Activated CD4-positive, CD25-positive, alpha-beta regulatory T cell (primary cell): ENCODE measurements around the gene CADPS2.
"Not testable (repeated sequence)": the region's sequence is repeated elsewhere in the genome, so short reads cannot be mapped to it uniquely, and the experiment has no call there.

Experiments
- DNase-seq, 4 experiments: peaks; one replicate each; lab custom pipeline; 2025; lab: John Stamatoyannopoulos, UW

Gene CADPS2

DNA sequence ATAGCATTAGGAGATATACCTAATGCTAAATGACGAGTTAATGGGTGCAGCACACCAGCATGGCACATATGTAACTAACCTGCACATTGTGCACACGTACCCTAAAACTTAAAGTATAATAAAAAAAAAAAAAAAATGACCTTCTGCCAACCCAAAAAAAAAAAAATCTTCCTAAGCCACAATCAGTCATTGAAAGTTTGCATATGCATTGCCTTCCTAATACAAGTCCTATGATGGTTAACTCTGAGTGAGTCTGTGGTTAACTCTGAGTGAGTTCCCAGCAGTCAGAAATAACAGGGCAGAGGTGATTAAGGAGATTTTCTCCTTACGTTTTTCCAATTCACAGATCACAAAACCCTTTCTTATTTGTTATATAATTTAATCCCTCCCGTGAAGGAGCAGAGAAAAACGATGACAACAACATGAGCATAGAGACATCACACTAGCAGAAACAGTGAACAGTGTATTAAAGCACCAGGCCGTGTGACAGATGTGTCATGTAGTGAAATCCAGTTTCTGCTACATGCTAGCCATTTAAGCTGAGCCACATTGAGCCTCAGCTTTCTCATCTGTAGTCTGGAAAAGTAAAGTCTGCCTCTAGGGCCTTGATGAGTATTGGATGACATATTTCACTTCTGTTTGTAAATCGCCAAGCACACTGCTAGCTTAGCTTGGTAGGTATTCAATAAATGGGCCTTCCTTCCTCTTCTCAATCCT is 176.2 kb downstream of the CADPS2 start:
- DNase-seq = no peak

DNA sequence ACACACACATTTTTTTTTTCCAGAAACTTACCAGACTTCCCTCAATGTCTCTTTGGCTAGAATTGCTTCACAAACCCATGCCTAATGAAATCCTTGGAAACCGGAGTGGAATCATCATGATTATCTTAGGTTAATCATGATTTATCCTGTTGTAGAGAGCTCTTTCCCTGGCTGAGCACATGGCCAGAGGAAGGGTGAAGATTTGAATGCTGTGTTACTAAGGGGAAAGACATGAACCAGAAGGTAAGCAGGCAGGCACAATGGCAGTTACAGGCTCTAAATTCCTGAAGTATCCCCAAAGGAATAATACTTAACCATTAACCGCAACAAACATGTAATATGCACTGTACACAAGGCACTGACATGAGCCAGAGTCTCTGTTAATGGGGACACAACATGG is 179.4 kb downstream of the CADPS2 start:
- DNase-seq = no peak

DNA sequence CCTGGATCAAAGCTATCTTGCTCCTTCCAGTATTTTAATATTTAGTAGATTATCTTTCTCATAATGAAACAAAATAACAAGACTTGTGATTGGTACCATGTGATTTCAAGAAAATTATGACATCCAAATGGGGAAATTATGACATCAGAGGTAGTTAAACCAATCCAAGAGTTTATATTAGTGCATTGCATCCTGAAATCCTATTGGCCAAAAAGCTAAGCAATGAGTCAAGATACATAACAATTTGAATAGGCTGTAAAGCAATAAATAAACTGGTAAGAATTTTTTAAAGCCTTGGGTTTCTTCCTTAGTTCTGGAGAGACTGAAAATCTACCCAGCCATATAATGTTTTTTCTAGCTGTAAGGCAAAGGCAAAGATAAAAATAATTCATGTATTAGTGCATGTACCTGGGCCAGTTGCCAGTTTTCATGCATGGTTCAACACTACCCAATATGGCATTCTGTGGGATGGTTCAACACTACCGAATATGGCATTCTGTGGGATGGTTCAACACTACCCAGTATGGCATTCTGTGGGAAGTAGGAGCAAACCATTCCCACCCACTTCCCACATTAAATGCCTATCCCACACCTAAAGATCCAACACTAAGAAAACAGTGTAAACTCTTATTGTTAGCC is 183.3 kb downstream of the CADPS2 start, which contains the start of gene RNF148:
RNF148 (minus strand) TSS at position 51 of the 639 bp plus-strand sequence. CDS start 172 bp downstream, outside the sequence.
- no peak for DNase-seq

DNA sequence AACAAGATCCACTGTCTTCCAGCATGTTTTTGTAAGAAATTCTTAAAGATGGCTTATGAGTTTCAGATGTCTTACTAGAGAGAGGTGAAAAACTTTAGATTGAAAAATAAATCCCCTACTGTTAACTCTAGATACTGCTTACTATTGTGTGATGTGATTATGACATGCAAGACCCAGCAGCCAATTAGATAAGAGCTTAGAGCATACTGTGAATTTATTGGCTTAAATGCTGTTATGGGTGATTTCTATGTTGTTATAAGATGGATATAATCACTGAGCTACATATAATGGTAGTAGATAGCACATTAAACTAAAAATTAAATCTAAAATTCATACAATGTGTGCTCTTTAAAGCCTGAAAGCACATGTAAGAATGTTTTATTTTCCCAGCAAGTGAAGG is 187.2 kb downstream of the CADPS2 start, which contains the start of gene RNF133:
RNF133 (minus strand) TSS at position 101 of the 400 bp plus-strand sequence. CDS start 199 bp downstream, outside the sequence.
- no peak for DNase-seq

DNA sequence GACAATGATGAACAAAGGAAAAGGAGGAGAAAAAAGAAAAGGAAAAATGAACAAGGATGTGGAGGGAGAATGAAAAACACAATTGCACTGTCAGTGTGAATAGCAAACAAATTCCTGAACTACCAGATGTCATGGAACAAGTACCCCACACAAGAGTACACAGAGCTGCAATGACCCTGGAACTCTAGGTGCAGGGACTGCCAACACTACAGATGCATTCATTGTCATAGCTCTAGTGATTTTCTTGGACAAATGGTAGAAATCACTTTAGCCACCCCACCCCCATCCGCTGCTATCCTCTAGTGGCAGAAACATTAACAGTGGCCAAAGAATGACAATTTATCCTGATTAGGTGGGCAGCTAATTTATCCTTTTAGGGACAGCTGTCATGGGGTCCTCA is 190.4 kb downstream of the CADPS2 start:
- DNase-seq = no peak

DNA sequence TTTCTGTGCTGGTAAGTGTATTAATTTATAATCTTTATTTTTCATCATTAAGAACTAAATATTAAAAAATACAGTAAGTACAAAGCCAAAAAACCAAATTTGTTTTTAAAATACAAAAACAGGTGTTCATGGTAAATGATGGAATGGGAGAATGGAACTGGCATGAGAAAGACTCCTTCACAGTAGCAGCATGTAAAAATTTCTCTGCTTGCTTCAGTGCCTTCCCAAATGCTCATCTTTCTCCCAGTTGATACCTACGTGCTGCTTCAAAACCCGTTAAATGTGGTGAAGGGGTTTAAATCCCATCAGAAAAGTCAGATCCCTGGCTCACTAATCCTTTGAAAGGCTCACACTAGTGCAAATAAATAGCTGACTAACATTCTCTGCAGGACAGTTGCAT is 191.6 kb downstream of the CADPS2 start:
- no peak for DNase-seq

DNA sequence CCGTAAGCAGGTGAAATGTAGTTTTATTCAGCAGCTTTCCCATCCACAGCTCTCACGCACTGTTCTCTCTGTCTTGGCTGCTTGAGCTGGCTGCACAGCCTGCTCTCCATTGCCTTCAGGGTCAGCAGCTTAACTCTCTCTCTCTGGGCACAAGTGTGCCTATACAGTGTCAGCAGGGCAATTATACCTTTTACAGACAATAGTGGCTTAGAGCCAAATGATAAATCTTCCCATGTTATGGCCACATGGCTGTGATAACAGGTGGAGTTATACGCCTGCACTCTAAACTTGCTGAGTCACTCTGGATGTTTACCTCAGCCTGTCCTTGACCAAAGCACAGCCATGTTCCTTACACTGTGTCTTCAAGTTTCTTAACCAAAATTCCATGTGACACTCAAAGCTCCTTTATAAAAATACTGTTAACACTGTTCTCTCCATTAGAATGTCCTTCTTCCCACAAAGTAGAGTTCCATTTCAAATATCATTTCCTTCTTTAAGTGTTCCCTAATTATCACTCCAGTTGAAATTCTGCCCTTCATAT is 193.4 kb downstream of the CADPS2 start:
- DNase-seq = no peak

DNA sequence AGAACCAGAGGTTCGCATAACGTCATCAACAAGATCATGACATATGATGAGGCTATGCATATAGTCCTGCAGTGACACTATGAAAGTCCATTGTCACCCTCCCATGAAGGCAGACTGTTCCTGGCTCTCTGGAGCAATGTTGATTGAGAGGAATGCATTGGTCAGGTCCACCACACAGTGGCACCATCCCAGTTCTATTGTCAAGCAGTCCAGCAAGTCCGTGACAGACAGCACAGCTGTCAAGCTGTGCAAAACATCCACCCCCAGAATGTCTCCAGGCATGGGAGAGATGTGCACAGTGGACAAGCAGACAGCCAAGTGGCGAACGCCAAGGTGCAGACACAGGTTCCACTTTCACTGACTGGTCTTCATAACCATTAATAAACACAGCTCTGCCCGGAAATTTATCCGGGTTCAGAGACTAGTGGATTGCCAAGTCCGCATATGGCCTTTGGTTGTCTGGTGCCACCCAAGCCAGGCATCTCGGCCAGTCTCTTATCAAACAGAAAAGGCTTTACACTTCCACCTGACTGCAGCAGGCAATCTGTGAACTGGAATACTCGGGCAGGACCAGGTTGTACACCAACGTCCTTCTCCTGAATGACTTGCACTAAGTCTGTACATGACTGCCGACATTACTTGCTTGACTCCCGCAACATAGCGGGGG is 194.6 kb downstream of the CADPS2 start:
- DNase-seq = no peak

DNA sequence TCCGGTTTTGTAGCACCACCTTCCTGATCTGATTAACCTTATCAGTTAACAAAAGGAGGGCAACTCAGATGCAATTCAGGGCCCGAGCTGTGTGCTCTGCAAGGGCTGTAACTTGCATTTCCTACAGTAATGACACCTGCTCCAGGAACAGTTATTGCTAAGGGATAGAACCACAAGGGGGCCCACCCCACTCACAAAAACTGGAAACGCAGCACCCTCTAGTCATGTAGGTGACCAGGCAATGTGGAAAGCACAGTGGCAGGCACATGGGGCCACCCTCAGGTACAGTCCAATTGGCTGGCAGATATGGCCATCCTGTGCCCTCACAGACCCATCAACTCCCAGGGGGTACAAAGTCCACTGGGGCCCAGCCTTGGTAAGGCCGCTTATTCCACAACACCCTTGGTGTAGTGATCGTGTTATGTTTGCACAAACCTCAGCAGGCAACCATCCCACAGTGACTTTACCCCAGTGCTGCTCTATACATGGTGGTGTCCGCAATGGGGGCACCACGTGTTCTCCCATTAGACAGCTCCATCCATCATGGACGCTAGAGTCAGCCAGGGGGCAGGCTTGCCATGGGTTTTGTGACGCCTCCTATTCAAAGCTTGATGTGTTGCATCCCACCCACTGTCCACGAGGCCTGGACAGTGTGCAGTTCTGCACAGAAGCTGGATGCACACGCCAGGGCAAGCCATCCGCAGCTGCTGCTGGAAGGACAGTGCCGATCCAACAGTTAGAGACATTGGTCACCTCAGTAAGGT is 196.7 kb downstream of the CADPS2 start:
- DNase-seq = no peak

DNA sequence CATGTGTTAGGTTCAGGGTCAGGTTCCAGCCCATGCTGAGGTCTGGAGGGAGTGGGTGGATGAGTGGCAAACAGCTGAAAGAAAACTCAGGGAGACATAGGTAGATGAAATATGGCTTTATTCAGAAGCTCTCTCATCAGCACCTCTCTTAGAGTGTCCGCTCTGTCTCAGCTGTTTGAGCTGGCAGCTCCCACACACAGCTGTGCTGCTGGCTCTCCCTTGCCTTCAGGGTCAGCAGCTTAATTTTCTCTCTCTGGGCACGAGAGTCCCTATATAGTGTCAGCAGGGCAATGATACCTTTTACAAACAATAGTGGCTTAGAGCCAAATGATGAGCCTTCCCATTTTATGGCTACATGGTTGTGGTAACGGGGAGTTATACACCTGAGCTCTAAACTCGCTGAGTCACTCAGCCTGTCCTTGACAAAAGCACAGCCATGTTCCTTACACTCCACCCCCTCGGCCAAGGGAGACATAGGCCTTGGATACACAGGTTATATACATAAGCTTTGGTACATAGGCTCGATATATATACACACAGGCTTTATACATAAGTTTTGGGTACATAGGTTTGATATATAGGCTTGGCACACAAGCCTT is 197.8 kb downstream of the CADPS2 start:
- DNase-seq = no peak

DNA sequence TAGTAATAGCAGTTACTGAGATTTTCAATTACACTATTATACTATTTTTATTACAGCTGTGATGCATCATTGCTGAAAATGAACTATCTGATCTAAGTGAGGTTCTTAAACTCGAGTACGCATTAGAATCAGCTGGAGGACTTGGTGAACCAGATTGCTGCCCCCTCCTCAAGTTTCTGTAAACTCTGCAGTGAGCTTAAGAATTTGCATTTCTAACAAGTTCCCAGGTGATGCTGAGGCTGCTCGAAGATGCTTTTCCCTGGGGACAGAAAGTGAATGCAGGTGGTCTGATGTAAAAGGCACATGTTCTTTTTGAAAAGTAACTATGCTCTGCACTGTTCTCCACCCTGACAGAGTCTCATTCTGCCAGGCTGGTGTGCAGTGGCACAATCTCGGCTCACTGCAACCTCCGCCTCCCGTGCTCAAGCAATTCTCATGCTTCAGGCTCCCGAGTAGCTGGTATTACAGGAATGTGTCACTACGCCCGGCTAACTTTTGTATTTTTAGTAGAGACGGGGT is 199.8 kb downstream of the CADPS2 start:
- no peak for DNase-seq

DNA sequence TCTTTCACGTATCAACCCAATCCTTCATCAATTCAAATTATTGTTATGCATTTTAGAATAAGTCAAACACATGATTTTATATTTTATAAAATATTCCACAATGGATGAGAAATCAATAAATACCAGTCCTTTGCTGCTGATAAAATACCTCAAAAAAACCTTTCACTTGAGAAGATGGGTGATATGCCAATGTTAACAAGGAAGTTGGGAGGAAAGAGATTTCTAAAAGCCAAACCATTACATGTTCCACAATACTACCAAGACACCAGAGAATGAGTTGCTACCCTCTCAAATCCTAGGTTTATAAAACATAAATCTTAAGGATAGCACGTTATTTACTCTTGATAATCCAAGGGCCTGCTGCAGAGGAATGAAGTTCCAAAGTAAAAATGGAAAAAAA is 201.8 kb downstream of the CADPS2 start:
- DNase-seq = no peak

DNA sequence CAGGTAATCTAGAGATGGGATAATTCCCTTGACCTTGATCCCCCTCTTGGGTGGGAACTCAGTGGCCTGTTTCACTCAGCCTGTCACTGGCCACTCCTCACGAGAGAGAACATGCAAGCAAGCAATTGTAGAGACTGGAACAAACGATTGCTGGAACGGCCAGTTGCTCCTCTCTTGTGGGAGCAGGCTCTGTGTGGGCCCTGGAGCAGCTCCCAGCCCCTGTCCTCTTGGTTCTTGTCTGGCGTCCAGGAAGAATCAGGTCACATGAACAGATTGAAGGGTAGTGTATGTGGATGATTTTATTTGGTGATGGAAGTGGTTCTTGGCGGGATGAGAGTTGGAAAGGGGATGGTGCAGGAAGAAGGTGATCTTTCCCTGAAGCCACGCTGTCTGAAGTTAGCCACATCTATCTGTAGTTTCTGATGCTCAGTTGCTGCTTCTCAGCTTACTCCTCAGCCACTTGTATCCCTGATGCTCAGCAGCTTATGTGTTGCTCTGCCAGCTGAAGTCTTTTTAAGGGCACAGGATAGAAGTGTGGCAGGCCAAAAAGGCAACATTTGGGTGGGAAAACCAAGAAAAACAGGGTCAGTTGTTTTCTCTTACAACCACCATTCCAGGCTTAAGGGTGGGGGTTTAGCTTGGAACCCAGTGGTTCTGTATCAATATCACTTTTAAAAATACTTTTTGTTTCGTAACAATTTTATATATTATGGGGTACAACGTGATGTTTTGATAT is 203.3 kb downstream of the CADPS2 start:
- DNase-seq = no peak

DNA sequence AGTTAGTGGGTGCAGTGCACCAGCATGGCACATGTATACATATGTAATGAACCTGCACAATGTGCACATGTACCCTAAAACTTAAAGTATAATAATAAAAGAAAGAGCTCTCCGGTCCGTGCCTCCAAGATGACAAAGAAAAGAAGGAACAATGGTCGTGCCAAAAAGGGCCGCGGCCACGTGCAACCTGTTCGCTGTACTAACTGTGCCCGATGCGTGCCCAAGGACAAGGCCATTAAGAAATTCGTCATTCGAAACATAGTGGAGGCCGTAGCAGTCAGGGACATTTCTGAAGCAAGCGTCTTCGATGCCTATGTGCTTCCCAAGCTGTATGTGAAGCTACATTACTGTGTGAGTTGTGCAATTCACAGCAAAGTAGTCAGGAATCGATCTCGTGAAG is 205.1 kb downstream of the CADPS2 start:
- not testable (repeated sequence) for DNase-seq

DNA sequence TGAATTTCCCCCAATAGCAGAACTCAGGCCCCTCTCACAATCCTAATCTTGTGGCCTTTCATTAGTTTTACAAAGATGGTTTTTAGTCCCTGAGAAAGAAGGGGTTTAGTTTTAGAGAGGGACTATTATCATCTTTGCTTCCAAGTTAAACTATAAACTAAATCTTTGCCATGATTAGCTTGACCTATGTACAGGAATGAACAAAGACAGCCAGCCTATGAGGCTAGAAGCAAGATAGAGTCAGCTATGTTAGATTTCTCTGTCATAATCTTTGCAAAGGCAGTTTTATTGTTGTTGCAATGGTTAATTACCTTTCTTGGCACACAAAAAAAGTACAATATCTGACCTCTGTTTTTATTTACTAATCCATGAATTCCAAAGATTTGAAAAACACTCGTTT is 206.4 kb downstream of the CADPS2 start:
- no peak for DNase-seq

DNA sequence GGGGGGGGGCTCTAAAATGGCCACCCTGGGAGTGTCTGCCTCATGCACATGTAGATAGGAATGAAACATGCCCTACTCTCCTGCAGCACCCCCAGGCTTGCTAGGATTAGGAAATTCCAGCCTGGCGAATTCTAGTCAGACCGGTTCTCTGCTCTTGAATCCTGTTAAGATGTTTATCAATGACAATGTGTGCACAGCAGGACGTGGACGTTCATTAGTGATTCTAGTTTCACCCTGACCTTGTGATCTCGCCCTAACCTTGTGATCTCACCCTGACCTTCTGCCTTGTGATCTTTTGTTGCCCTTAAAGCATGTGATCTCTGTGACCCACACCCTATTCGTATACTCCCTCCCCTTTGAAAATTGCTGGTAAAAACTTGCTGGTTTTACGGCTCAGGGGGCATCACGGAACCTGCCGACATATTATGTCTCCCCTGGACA is 207.0 kb downstream of the CADPS2 start:
- not testable (repeated sequence) for DNase-seq

DNA sequence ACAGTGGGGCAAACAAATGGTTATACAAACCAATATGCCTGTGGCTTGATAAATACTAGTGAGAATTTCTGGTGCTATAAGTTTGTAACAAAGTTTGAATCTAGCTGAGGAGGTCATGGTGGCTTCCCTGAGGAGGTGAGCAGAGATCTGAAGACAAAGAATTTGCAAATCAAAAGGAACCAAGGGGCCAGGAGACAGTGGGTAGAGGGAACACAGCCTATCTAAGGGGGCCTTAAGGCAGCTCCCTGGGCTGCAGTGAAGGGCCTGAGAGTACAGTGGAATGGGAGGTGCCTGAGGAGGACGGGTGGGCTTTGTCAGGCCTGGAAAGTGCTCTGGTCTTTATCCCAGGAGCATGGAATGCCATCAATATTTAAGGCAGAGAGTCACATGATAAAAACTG is 209.1 kb downstream of the CADPS2 start:
- no peak for DNase-seq

DNA sequence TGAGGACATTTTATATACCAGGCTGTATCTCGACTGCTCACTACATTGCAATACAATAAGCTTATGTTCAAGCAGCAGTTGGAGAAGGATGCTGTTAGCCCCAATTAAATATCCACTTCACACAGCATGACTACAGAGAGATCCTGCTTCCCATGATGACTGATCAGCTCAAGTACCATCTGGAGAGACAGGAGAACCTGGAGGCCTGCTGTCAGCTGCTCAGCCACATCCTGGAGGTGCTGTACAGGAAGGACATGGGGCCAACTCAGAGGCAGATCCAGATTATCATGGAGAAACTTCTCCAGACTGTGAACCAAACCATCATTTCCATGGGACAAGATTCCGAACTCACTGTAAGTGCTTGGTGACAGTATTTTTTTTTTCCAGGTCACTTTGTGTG is 209.8 kb downstream of the CADPS2 start:
- no peak for DNase-seq

DNA sequence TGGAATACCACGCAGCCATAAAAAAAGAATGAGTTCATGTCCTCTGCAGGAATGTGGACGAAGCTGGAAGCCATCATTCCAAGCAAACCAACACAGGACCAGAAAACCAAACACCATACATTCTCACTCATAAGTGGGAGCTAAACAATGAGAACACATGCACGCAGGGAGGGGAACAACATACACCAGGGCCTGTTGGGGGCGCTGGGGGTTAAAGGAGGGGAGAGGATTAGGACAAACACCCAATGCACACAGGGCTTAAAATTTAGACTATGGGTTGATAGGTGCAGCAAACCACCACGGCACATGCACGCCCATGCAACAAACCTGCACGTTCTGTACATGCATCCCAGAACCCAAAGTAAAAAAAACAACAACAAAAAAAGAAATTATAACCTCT is 210.6 kb downstream of the CADPS2 start:
- no peak for DNase-seq

DNA sequence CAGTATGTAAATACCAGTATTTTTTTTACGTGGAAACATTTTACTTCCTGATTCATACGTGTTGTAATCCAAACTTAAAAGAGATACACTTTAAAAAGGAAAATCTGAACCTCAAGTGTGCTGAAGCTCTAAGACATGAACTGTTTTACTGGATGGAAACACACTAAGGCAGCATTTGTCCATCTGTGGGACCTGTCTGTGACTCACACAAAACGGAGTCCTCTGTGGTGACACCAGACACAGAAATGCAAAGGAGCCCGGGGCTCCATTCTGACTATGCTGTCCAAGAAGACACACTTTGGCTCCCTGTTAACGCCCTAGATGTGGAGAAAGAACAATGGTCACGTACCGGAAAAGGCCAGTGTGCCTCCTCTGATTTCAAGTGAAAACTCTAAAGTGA is 211.2 kb downstream of the CADPS2 start:
- DNase-seq = no peak

DNA sequence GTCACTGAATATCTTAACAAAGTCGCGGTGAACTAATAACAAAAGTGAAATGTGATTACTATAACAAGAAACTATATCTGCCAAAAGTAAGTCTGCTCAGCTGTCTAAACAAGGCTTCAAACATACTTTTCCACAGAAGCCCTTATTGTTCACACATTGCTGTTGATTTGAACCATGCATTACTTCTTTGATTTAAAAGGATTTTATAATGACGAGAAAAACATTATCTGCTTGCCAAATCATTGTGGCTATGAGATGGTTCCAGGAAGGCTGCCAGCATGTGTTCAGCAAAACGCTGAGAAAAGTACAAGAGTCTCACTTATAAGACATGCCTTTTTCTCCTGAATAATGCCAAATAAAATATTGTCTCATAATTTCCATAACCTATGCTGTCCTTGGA is 211.8 kb downstream of the CADPS2 start:
- DNase-seq = no peak
